ENCODE measurements around the gene BNC2.

Gene BNC2

GRCh38 chr9:16618524-16618923 lies 251.9 kb downstream of the BNC2 start:
- TF ChIP-seq CTCF (IDR thresholded peaks at IDR 0.05; ENCODE audit: low read depth, low read length), result no peak

DNA sequence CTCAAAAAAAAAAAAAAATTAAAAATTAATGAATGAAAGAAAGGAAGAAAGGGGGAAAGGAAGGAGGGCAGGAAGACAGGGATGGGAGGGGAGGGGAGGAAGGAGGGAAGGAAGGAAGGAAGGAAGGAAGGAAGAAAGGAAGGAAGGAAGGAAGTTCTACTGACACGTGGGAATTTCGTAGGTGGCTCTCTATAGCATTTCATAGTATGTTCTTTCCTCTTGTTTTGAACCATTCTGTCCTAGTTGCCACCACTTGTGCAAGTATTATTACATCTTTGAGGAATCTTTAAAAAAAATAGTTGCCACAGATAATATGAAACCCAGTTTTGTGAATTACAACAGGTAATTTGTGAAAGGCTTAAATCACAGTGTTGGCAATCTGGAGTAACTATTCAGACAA lies 253.8 kb downstream of the BNC2 start:
- Histone ChIP-seq H3K36me3 (no peaks in the 10 kb centered on the region), H3K9me3 (no peaks in the 10 kb centered on the region), H3K4me3 (ENCODE audit: low read depth, low read length) (no peak overlapping the region), H3K4me1 (peaks cover 2% of the 10 kb centered on the region), H3K27me3 (no peaks in the 10 kb centered on the region)
- TF ChIP-seq CTCF (IDR thresholded peaks at IDR 0.05; ENCODE audit: low read depth, low read length), result no peak
- DNase-seq, result no peak

More at GRCh38 chr9:16618524-16618923, 251.9 kb downstream of the BNC2 start:
- H3K9me3 ChIP-seq, result no peaks in the 10 kb centered on the region
- H3K27me3 ChIP-seq, result no peaks in the 10 kb centered on the region
- no peaks in the 10 kb centered on the region for H3K36me3 ChIP-seq
- no peak overlapping the region for H3K4me3 ChIP-seq (ENCODE audit: low read depth, low read length)
- DNase-seq, result no peak
- peaks cover 2% of the 10 kb centered on the region for H3K4me1 ChIP-seq

DNA sequence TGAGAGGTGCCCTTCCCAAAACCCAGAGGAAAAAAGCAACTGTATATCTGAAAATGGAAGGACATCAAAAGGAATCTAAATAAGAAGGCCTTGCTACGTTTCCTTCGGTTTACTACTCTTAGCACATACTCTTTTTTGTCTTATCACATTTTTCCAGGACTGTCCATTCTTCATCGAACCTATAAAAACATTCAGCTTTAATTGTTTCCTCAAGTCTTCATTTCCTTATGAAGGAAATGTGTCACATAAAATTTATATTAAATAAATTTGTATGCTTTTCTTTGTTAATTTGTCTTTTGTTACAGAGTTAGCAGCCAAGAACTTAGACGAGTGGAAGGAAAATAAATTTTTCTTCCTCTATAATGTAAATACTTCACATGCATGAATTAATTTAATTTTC lies 255.0 kb downstream of the BNC2 start:
- no peak for TF ChIP-seq CTCF (IDR thresholded peaks at IDR 0.05; ENCODE audit: low read depth, low read length)
- Histone ChIP-seq H3K9me3 (no peaks in the 10 kb centered on the region), H3K36me3 (no peaks in the 10 kb centered on the region), H3K4me3 (ENCODE audit: low read depth, low read length) (no peak overlapping the region), H3K4me1 (peaks cover 2% of the 10 kb centered on the region), H3K27me3 (no peaks in the 10 kb centered on the region)
- DNase-seq, result no peak

DNA sequence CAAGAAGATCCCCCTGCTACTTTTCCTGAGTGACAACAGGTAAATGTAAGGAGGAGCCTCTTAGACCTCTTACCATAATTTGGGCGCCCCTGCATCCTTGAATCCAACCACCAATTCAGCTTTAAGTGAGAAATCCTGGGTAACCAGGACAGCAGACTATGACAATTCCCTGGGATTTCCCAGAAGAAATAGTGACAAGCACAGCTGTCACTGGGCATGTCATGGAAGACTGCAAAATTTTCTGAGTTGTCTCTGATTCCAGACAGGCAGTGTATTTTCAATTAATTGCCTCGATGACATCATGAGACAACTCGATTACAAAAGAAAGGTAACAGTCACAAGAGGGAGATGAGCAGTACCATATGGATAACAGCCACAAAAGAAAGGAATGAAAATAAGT lies 256.9 kb downstream of the BNC2 start:
- Histone ChIP-seq H3K27me3 (no peaks in the 10 kb centered on the region), H3K9me3 (no peaks in the 10 kb centered on the region), H3K4me3 (ENCODE audit: low read depth, low read length) (no peak overlapping the region), H3K4me1 (no peaks in the 10 kb centered on the region; the same call in 1 of the 2 replicates), H3K36me3 (no peaks in the 10 kb centered on the region)
- no peak for DNase-seq
- no peak for TF ChIP-seq CTCF (IDR thresholded peaks at IDR 0.05; ENCODE audit: low read depth, low read length)

GRCh38 chr9:16613051-16613450 lies 257.4 kb downstream of the BNC2 start:
- no peak for TF ChIP-seq CTCF (IDR thresholded peaks at IDR 0.05; ENCODE audit: low read depth, low read length)
- Histone ChIP-seq H3K36me3 (no peaks in the 10 kb centered on the region), H3K27me3 (no peaks in the 10 kb centered on the region), H3K4me1 (no peaks in the 10 kb centered on the region; the same call in 1 of the 2 replicates), H3K4me3 (ENCODE audit: low read depth, low read length) (no peak overlapping the region), H3K9me3 (no peaks in the 10 kb centered on the region)
- no peak for DNase-seq

DNA sequence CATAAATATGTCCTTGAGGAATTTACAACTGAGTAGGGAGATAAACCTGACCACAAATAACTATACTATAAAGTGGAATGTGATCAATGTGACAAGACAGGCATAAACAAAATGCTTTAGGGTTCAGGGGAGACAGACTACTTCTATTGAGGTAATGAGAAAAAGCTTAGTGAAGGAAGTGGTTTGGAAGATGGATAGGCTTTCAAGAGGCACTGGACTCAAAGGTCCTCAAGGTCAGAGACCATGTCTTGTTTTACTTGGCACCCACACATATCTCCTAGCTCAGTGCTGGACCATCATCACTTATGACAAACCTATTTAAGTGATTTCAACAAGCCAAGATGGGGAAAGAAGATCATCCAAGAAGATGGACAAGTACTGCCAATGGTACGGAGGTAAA lies 257.8 kb downstream of the BNC2 start:
- TF ChIP-seq CTCF (IDR thresholded peaks at IDR 0.05; ENCODE audit: low read depth, low read length), result no peak
- no peaks in the 10 kb centered on the region for H3K9me3 ChIP-seq
- no peak for DNase-seq
- H3K4me3 ChIP-seq (ENCODE audit: low read depth, low read length), result no peak overlapping the region
- H3K36me3 ChIP-seq, result no peaks in the 10 kb centered on the region
- no peaks in the 10 kb centered on the region for H3K27me3 ChIP-seq
- no peaks in the 10 kb centered on the region; the same call in 1 of the 2 replicates for H3K4me1 ChIP-seq
